ENCODE data around the gene U2AF1. TPM values are rescaled to one million over a fixed set of nuclear protein-coding genes. Genes with fewer than 3 reads are reported as not detected.
"Not testable (repeated sequence)": the region's sequence is repeated elsewhere in the genome, so short reads cannot be mapped to it uniquely, and the experiment has no call there.

Gene U2AF1
- polyA plus RNA-seq, 1 of the 3 experiments (the other 2 are of a cell fraction), result 206 TPM

GRCh38 chr21:43089463-43089862 is 17.9 kb downstream of the U2AF1 start:
- POLR2A ChIA-PET; H3K9ac ChIP-seq; H3K27me3 ChIP-seq (ENCODE audit: insufficient read depth); H3F3A ChIP-seq (replicated peaks; ENCODE audit: insufficient read depth); H3K9me2 ChIP-seq; DNase-seq; H3K36me3 ChIP-seq (replicated peaks in 1 of 2; ENCODE audit: control insufficient read depth in 1 of 2, insufficient read depth in 2 of 2, low read length in 1 of 2); H3K79me2 ChIP-seq (ENCODE audit: insufficient read depth); H3K4me3 ChIP-seq (ENCODE audit: low read depth in 2 of 2, low read length in 1 of 2); H3K4me1 ChIP-seq (ENCODE audit: control insufficient read depth in 1 of 2, insufficient read depth in 2 of 2, low read depth in 1 of 2, low read length in 1 of 2); H3K4me2 ChIP-seq; H3K9me3 ChIP-seq; CTCF ChIA-PET; H2AFZ ChIP-seq (ENCODE audit: low read depth); H3K27ac ChIP-seq (ENCODE audit: low read depth in 2 of 2, low read length in 1 of 2); H4K20me1 ChIP-seq (ENCODE audit: insufficient read depth): not testable (repeated sequence)
- no CpG with 5 or more reads among the region's 17 CpGs for WGBS (ENCODE audit: low lambda C conversion rate)

DNA sequence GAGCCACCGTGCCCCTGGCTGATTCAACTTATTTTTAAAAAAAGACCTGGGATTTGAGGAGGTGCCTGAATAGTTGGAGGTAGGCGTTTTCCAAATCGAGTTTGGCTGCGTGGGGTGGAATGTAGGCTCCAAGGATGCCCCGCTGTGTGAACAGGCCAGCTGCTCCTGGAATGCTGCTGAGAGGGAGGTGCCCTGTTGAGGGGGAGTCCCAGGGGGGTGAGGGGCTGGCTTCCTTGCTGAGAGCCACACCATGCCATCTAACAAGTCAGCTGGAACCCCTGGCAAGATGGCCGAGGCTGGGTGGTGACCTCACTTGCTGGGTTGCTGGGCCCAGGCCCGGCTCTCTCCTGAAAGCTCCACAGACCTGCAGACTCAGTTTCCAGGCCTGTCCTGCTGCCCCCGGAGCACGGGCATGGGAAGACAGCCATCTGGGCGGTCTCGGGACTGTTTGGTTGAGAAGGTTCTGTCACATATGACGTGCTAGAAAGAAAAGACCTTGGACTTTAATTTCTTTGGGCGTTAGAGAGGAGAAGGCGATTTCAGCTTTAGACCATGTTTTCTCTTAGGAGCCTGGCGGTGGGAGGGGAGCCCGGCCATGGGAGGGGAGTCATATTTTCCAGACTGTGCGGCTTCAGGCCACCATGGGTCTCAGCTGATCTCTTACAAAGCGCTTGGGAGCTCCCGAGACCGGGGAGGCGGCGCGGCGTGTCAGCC is 24.6 kb downstream of the U2AF1 start:
- H4K20me1 ChIP-seq (ENCODE audit: insufficient read depth); CTCF ChIA-PET; H3K9me2 ChIP-seq; H3K36me3 ChIP-seq (replicated peaks in 1 of 2; ENCODE audit: control insufficient read depth in 1 of 2, insufficient read depth in 2 of 2, low read length in 1 of 2); H3K79me2 ChIP-seq (ENCODE audit: insufficient read depth); H3K4me3 ChIP-seq (ENCODE audit: low read depth in 2 of 2, low read length in 1 of 2); POLR2A ChIA-PET; H3F3A ChIP-seq (replicated peaks; ENCODE audit: insufficient read depth); H3K4me1 ChIP-seq (ENCODE audit: control insufficient read depth in 1 of 2, insufficient read depth in 2 of 2, low read depth in 1 of 2, low read length in 1 of 2); H2AFZ ChIP-seq (ENCODE audit: low read depth); DNase-seq; H3K27ac ChIP-seq (ENCODE audit: low read depth in 2 of 2, low read length in 1 of 2); H3K27me3 ChIP-seq (ENCODE audit: insufficient read depth); H3K9me3 ChIP-seq; H3K4me2 ChIP-seq; H3K9ac ChIP-seq: not testable (repeated sequence)
- no CpG with 5 or more reads among the region's 24 CpGs for WGBS (ENCODE audit: low lambda C conversion rate)

DNA sequence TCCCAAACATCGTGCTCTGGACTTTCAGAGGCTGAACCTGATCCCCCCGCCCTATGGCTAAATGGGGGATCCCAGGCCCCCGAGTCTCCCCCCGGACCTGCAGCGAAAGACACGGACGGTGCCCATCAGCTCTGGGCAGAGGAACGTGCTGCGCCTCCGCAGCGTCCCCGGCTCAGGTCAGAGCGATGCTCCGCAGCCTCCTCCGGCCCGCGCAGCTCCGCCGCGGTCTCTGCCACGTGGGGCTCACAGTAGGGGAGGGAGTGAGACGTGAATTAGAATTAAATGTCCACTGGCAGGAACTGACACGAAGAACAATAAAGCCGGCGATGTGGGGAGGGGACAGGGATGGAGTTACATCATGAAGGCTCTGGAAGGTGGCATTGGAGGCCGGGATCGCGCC is 30.7 kb downstream of the U2AF1 start:
- H3K9ac ChIP-seq; CTCF ChIA-PET; H3K79me2 ChIP-seq (ENCODE audit: insufficient read depth); H3K27ac ChIP-seq (ENCODE audit: low read depth in 2 of 2, low read length in 1 of 2); H3K27me3 ChIP-seq (ENCODE audit: insufficient read depth); H3K36me3 ChIP-seq (replicated peaks in 1 of 2; ENCODE audit: control insufficient read depth in 1 of 2, insufficient read depth in 2 of 2, low read length in 1 of 2); H3K4me3 ChIP-seq (ENCODE audit: low read depth in 2 of 2, low read length in 1 of 2); H3K4me1 ChIP-seq (ENCODE audit: control insufficient read depth in 1 of 2, insufficient read depth in 2 of 2, low read depth in 1 of 2, low read length in 1 of 2); H3K9me2 ChIP-seq; DNase-seq; H3K9me3 ChIP-seq; H2AFZ ChIP-seq (ENCODE audit: low read depth); H3K4me2 ChIP-seq; H3F3A ChIP-seq (replicated peaks; ENCODE audit: insufficient read depth); POLR2A ChIA-PET; H4K20me1 ChIP-seq (ENCODE audit: insufficient read depth): not testable (repeated sequence)
- no CpG with 5 or more reads among the region's 28 CpGs for WGBS (ENCODE audit: low lambda C conversion rate)

DNA sequence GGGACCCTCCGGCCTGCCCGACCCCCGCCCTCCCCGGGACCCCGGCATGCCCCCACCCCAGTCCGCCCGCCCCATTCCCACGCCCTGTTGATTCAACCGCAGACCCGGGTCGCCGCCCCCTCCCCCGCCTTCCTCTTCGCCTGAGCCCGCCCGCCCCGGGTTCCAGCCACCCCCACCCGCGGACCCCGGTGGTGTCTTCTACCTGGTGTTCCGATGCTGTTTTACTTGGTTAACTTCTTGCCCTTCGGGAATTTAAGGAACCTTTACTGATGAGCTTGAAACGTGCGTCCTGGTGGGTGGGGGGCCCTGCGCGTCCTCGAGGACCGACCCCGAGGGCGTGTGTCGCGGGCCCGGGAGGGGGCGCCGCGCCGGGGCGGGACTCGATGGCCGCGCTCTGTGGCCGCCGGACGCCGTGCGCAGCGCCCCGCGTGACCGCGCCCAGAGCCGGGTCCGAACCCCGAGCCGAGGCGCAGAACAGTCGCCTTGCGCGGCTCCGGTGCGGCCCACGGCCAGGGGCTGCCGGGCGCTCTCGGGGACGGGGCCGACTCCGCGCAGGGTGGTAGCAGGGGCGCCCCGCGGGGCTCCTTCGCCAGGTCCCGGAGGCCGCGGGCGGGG is 31.2 kb downstream of the U2AF1 start:
- POLR2A ChIA-PET; H3F3A ChIP-seq (replicated peaks; ENCODE audit: insufficient read depth); H2AFZ ChIP-seq (ENCODE audit: low read depth); H3K4me3 ChIP-seq (ENCODE audit: low read depth in 2 of 2, low read length in 1 of 2); CTCF ChIA-PET; DNase-seq; H3K79me2 ChIP-seq (ENCODE audit: insufficient read depth); H3K9me3 ChIP-seq; H3K27ac ChIP-seq (ENCODE audit: low read depth in 2 of 2, low read length in 1 of 2); H3K36me3 ChIP-seq (replicated peaks in 1 of 2; ENCODE audit: control insufficient read depth in 1 of 2, insufficient read depth in 2 of 2, low read length in 1 of 2); H3K9me2 ChIP-seq; H4K20me1 ChIP-seq (ENCODE audit: insufficient read depth); H3K9ac ChIP-seq; H3K4me1 ChIP-seq (ENCODE audit: control insufficient read depth in 1 of 2, insufficient read depth in 2 of 2, low read depth in 1 of 2, low read length in 1 of 2); H3K27me3 ChIP-seq (ENCODE audit: insufficient read depth); H3K4me2 ChIP-seq: not testable (repeated sequence)
- WGBS (ENCODE audit: low lambda C conversion rate), result no CpG with 5 or more reads among the region's 77 CpGs

DNA sequence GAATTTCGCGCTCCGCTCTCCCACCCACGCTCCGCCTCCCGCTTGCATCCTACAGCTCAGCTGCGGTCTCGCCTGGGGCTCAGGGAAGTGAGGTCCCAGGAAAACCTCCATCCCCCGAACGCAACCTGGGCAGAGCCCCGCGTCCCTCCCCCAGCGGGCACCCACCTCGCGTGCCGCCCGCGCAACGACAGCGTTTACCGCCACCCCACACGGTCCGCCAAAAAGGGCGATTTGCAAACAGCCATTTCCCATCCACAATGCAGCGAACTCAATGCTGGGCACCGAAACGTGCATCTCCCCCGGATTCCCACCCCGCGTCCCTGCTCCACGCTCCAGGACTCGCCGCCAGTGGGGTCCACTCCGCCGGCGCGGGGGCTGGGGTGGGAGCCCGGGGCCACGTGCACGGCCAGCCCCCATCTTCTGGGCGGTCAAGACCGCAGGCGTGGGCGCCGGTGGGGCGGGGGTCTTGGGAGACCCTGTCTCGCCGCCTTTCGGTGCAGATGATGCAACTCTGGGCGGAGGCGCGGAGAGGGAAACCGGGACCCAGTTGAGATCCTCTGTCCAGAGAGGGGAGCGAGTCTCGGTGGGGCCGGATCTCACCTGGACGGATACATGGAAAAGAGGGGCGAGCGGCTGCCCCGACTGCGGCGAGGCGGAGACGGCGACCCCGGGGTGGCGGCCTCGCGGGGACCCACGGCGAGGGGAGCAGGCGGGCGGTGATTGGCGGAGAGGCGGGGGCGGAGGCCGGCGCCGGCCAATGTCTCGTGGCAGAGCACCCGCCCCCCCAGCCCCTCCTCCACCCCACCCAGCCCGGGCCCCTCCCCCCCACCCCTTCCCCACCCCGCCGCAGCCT is 32.0 kb downstream of the U2AF1 start, which contains the start of gene CBS:
TSS of gene CBS (minus strand) at position 666 of the 853 bp plus-strand sequence. CDS start 3,642 bp downstream, outside the sequence.
- H3K27ac ChIP-seq (ENCODE audit: low read depth in 2 of 2, low read length in 1 of 2); H3K36me3 ChIP-seq (replicated peaks in 1 of 2; ENCODE audit: control insufficient read depth in 1 of 2, insufficient read depth in 2 of 2, low read length in 1 of 2); H3K4me1 ChIP-seq (ENCODE audit: control insufficient read depth in 1 of 2, insufficient read depth in 2 of 2, low read depth in 1 of 2, low read length in 1 of 2); H3K27me3 ChIP-seq (ENCODE audit: insufficient read depth); H3K9ac ChIP-seq; H3F3A ChIP-seq (replicated peaks; ENCODE audit: insufficient read depth); H3K9me2 ChIP-seq; DNase-seq; H3K4me2 ChIP-seq; H3K4me3 ChIP-seq (ENCODE audit: low read depth in 2 of 2, low read length in 1 of 2); H4K20me1 ChIP-seq (ENCODE audit: insufficient read depth); H2AFZ ChIP-seq (ENCODE audit: low read depth); CTCF ChIA-PET; H3K9me3 ChIP-seq; H3K79me2 ChIP-seq (ENCODE audit: insufficient read depth); POLR2A ChIA-PET: not testable (repeated sequence)
- WGBS (ENCODE audit: low lambda C conversion rate), result no CpG with 5 or more reads among the region's 84 CpGs

DNA sequence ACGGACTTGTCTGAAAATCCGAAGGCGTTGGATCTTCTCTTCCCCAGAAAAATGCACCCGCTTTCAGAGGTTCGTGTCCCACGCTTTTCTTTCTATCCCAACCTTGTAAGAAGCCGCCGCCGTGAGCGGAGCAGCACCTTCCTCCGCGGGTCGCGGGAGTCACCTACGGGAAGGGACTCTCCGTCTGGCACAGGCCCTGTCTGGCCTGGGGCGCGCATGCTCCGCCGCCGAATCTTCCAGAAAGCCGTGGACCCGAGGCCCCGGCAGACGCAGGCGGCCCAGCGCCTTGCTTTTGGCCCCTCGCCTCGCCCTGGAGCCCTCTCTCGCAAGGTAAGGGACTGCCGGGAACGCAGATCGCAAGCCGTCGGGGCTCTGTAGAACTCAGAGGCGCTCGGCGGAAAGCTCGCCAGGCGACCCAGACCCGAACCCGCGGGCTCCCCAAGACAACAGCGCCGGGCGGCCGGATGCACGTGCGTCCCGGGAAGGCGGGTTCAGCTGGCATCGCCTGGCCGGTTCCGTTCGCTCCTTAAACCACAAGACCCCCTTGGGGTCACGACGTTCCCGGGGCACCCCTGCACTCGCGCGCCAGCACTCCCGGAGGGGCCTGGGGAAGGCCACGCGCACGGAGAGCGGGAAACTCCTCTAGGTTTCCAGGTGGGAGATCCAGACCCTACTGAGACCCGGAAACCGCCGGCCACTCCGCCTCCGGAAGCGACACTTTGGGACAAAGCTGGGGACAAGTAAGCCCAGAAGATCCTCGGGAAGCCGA is 32.8 kb downstream of the U2AF1 start:
- H2AFZ ChIP-seq (ENCODE audit: low read depth); H3K27me3 ChIP-seq (ENCODE audit: insufficient read depth); DNase-seq; H3K36me3 ChIP-seq (replicated peaks in 1 of 2; ENCODE audit: control insufficient read depth in 1 of 2, insufficient read depth in 2 of 2, low read length in 1 of 2); H3K9me2 ChIP-seq; H3F3A ChIP-seq (replicated peaks; ENCODE audit: insufficient read depth); H3K4me1 ChIP-seq (ENCODE audit: control insufficient read depth in 1 of 2, insufficient read depth in 2 of 2, low read depth in 1 of 2, low read length in 1 of 2); H3K79me2 ChIP-seq (ENCODE audit: insufficient read depth); H3K4me3 ChIP-seq (ENCODE audit: low read depth in 2 of 2, low read length in 1 of 2); H3K4me2 ChIP-seq; CTCF ChIA-PET; POLR2A ChIA-PET; H3K27ac ChIP-seq (ENCODE audit: low read depth in 2 of 2, low read length in 1 of 2); H3K9ac ChIP-seq; H4K20me1 ChIP-seq (ENCODE audit: insufficient read depth); H3K9me3 ChIP-seq: not testable (repeated sequence)
- WGBS (ENCODE audit: low lambda C conversion rate), result no CpG with 5 or more reads among the region's 74 CpGs
